Medulla oblongata (tissue), 1 donor: ENCODE measurements around the gene ING2.
"Not testable (repeated sequence)": the region's sequence is repeated elsewhere in the genome, so short reads cannot be mapped to it uniquely, and the experiment has no call there.

Experiments used
- DNase-seq: peaks from one replicate; pipeline ENCODE4 v3.0.0-alpha.2; 2015; ENCODE audit errors: extremely low spot score

ING2 gene

GRCh38 chr4:183548306-183548705 is 43.4 kb downstream of the ING2 start:
- no peak for DNase-seq

GRCh38 chr4:183550345-183551093 is 45.7 kb downstream of the ING2 start:
- no peak for DNase-seq

- DNase-seq, result no peak
Observed at GRCh38 chr4:183552274-183553146, 47.7 kb downstream of the ING2 start.

GRCh38 chr4:183553147-183553478 is 48.3 kb downstream of the ING2 start:
- DNase-seq, result not testable (repeated sequence)

- DNase-seq, result no peak
Observed at GRCh38 chr4:183553601-183554345, 48.9 kb downstream of the ING2 start.

GRCh38 chr4:183554346-183554686 is 49.5 kb downstream of the ING2 start:
- DNase-seq, result no peak

GRCh38 chr4:183554878-183555585 is 50.2 kb downstream of the ING2 start:
- no peak for DNase-seq

- DNase-seq, result no peak
Observed at GRCh38 chr4:183556947-183557346, 52.1 kb downstream of the ING2 start.

- no peak for DNase-seq
Observed at GRCh38 chr4:183557611-183558010, 52.8 kb downstream of the ING2 start.

- no peak for DNase-seq
Observed at GRCh38 chr4:183558873-183559272, 54.0 kb downstream of the ING2 start.

- no peak for DNase-seq
Observed at GRCh38 chr4:183561905-183562304, 57.0 kb downstream of the ING2 start.
